DND-41 (cell line): Measurements from ENCODE around the gene ITGA2B.
"Not testable (repeated sequence)": the region's sequence is repeated elsewhere in the genome, so short reads cannot be mapped to it uniquely, and the experiment has no call there.

Source experiments
- ATAC-seq: fragments of 200-7000 bp; cut with Tn5 transposase; 3 replicates; pipeline ENCODE4 v1.9.1; 2021; ENCODE audit warnings: low read depth; ENCODE audit not compliant: insufficient read depth
- DNase-seq: peaks from one replicate; pipeline ENCODE4 v3.0.0-alpha.2; 2020
- H2AFZ ChIP-seq: 2 replicates; pipeline ENCODE4 v1.6.0; 2012; ENCODE audit warnings: low read depth, low read length
- H3K27ac ChIP-seq: 2 replicates; pipeline ENCODE4 v1.5.1; 2012; ENCODE audit warnings: low read length, inconsistent platforms
- H3K27me3 ChIP-seq: fragments of 200-600 bp; sonication (generic); 2 replicates; pipeline ENCODE4 v1.6.0; 2012; ENCODE audit warnings: low read length, mild to moderate bottlenecking, inconsistent platforms; ENCODE audit not compliant: insufficient read depth, poor library complexity
- H3K36me3 ChIP-seq: 2 replicates; pipeline ENCODE4 v1.5.1; 2012; ENCODE audit warnings: low read length, inconsistent platforms; ENCODE audit not compliant: insufficient read depth
- H3K4me1 ChIP-seq: 2 replicates; pipeline ENCODE4 v1.5.1; 2012; ENCODE audit warnings: mild to moderate bottlenecking, low read length; ENCODE audit not compliant: insufficient read depth
- H3K4me2 ChIP-seq: 2 replicates; pipeline ENCODE4 v1.6.0; 2012; ENCODE audit warnings: mild to moderate bottlenecking, moderate library complexity, low read length, inconsistent platforms; ENCODE audit not compliant: insufficient read depth
- H3K4me3 ChIP-seq, 2 experiments: fragments of 200-600 bp in 1 of 2; shearing (Covaris generic) in 1 of 2; 2 replicates each; pipeline ENCODE4 v1.5.1; 2012 to 2016; ENCODE audit warnings: inconsistent platforms in 2 of 2, low read length in 2 of 2, mild to moderate bottlenecking in 2 of 2, low read depth in 1 of 2, moderate library complexity in 1 of 2
- H3K79me2 ChIP-seq: 2 replicates; pipeline ENCODE4 v1.6.0; 2012; ENCODE audit warnings: low read length, inconsistent platforms; ENCODE audit not compliant: insufficient read depth
- H3K9ac ChIP-seq: 2 replicates; pipeline ENCODE4 v1.6.0; 2012; ENCODE audit warnings: low read depth, mild to moderate bottlenecking, inconsistent platforms, low read length, moderate library complexity
- H3K9me3 ChIP-seq: 2 replicates; pipeline ENCODE4 v1.5.1; 2012; ENCODE audit warnings: low read length, moderate library complexity, mild to moderate bottlenecking, inconsistent platforms; ENCODE audit not compliant: insufficient read depth, severe bottlenecking
- H4K20me1 ChIP-seq: 2 replicates; pipeline ENCODE4 v1.6.0; 2012; ENCODE audit warnings: low read length; ENCODE audit not compliant: insufficient read depth
- EZH2 ChIP-seq: IDR thresholded peaks from 3 replicates; pipeline ENCODE4 v1.6.1; 2012; ENCODE audit warnings: borderline replicate concordance, low read depth, mild to moderate bottlenecking, moderate library complexity, low read length, inconsistent platforms; ENCODE audit not compliant: severe bottlenecking
- TF ChIP-seq, protein P1 (sequence below): IDR thresholded peaks from 2 replicates; pipeline ENCODE4 v1.5.1; 2012; ENCODE audit warnings: borderline replicate concordance, low read length, moderate library complexity, mild to moderate bottlenecking; ENCODE audit not compliant: poor library complexity, severe bottlenecking; ENCODE audit errors: extremely low read depth

The ITGA2B gene

DNA sequence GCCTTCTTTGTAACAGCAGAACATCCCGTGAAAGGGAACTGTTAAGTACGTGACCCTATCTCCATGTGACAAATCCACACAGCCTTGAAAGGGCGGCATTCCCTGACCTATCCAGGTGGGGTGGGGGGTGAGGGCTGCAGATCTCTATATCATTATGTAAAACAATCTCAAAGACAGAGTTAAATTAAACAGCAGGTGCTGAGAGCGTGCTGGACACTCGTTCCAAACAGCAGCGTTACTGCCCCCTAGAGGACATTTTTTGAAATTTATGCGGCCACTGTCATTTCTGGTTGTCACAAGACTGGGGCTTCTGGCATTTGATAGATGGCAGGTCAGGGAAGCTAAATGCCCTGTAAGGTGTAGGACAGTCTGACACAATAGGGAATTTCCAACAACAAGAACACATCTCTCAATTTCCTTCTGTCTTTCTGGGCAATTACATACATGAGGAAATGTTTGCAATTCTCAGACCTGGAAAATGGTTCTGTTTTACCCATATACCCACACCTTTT lies 58.1 kb downstream of the ITGA2B start:
- Histone ChIP-seq H3K36me3 (no peaks in the 10 kb centered on the region), H3K9me3 (no peaks in the 10 kb centered on the region), H3K9ac (no peak overlapping the region), H2AFZ (peak overlapping the region; percentile 70), H3K27me3 (no peaks in the 10 kb centered on the region), H3K79me2 (no peaks in the 10 kb centered on the region), H3K4me2 (peak overlapping the region; percentile 49), H3K4me3 (0 out of 4 replicates have a peak overlapping the region, but pooled peaks of 1 of the 2 experiments have one; percentile 14), H3K4me1 (peaks cover 15% of the 10 kb centered on the region), H3K27ac (no peak overlapping the region), H4K20me1 (no peaks in the 10 kb centered on the region)
- DNase-seq, result peak; percentile 71
- peak; percentile 40; the same call in 2 of the 3 replicates for ATAC-seq
- TF ChIP-seq EZH2, result no peak
- TF ChIP-seq, protein P1, sequence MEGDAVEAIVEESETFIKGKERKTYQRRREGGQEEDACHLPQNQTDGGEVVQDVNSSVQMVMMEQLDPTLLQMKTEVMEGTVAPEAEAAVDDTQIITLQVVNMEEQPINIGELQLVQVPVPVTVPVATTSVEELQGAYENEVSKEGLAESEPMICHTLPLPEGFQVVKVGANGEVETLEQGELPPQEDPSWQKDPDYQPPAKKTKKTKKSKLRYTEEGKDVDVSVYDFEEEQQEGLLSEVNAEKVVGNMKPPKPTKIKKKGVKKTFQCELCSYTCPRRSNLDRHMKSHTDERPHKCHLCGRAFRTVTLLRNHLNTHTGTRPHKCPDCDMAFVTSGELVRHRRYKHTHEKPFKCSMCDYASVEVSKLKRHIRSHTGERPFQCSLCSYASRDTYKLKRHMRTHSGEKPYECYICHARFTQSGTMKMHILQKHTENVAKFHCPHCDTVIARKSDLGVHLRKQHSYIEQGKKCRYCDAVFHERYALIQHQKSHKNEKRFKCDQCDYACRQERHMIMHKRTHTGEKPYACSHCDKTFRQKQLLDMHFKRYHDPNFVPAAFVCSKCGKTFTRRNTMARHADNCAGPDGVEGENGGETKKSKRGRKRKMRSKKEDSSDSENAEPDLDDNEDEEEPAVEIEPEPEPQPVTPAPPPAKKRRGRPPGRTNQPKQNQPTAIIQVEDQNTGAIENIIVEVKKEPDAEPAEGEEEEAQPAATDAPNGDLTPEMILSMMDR, result peak; percentile 90

DNA sequence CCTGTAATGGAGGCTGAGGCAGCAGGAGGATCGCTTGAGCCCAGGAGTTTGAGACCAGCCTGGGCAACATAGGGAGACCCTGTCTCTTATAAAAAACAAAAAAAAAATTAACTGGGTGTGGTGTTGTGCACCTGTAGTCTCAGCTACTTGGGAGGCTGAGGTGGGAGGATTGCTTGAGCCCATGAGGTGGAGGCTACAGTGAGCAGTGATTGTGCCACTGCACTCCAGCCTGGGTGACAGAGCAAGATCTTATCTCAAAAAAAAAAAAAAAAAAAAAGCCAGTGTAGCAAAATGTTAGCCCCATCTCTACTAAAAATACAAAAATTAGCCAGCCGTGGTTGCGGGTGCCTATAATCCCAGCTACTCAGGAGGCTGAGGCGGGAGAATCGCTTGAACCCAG lies 59.2 kb downstream of the ITGA2B start:
- H3K9ac ChIP-seq, H3K36me3 ChIP-seq, H3K79me2 ChIP-seq, H3K27me3 ChIP-seq, H4K20me1 ChIP-seq, ATAC-seq, H3K9me3 ChIP-seq, H2AFZ ChIP-seq, H3K4me2 ChIP-seq, H3K27ac ChIP-seq, DNase-seq, H3K4me3 ChIP-seq: not testable (repeated sequence)
- peaks cover 26% of the 10 kb centered on the region for H3K4me1 ChIP-seq

DNA sequence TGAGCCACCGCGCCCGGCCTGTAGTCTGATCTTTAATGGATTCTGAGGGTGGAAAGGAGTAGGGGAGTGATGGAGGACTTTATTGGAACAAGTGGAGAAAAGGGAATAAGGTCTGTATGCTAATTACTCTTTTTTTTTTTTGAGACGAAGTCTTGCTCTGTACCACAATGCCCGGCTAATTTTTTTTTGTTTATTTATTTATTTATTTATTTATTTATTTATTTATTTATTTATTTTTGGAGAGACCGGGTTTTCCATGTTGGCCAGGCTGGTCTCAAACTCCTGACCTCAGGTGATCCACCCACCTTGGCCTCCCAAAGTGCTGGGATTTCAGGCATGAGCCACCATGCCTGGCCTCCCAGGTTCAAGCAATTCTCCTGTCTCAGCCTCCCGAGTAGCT lies 59.9 kb downstream of the ITGA2B start:
- not testable (repeated sequence) for H3K4me2 ChIP-seq, ATAC-seq, H3K36me3 ChIP-seq, H3K9me3 ChIP-seq, H4K20me1 ChIP-seq, DNase-seq, H3K79me2 ChIP-seq, H2AFZ ChIP-seq, H3K4me3 ChIP-seq, H3K27me3 ChIP-seq, H3K27ac ChIP-seq, H3K9ac ChIP-seq
- peaks cover 31% of the 10 kb centered on the region for H3K4me1 ChIP-seq

DNA sequence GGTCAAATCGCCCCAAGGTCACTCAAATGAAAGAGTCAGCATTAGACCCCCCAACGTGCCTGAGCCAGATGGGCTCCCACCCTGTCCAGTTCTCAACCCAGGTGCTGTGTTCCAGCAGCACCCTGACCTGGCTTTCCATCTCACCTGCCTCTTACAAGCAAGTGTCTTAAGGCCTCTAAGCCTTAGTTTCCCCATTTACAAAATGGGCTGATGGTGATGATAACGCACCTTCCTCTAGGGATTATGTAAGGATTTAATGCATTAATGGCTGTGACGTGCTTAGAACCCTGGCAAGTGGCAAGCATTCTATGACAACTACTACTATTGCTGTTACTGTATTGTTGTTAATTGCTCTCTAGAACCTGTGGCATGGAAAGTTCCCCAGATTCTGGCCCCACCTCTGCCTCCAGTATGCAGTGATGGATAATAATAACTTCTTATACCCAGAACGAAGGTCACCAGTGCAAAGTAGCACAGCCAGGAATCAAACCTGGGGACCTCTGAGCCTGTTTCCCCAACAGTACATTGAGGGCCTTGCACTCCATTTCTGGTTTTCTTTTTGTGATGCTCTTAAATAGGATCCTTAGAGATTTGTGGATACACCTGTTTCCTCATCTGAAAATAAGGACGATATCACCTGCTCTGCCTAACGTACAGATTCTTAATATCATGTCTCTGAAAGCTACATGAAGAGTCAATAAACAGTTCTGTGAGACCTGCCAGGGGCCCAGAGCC lies 61.6 kb downstream of the ITGA2B start:
- Histone ChIP-seq H3K9me3 (no peaks in the 10 kb centered on the region), H3K4me2 (no peak overlapping the region), H3K79me2 (peaks cover 18% of the 10 kb centered on the region), H3K27ac (no peak overlapping the region), H4K20me1 (peaks cover 4% of the 10 kb centered on the region; the same call in 1 of the 2 replicates), H3K4me1 (peaks cover 43% of the 10 kb centered on the region), H3K36me3 (no peaks in the 10 kb centered on the region; the same call in 1 of the 2 replicates), H2AFZ (no peak overlapping the region), H3K4me3 (no peak overlapping the region), H3K9ac (no peak overlapping the region), H3K27me3 (no peaks in the 10 kb centered on the region)
- no peak for DNase-seq
- TF ChIP-seq, protein P1, result no peak
- no peak for TF ChIP-seq EZH2
- no peak for ATAC-seq
